Measurements from ENCODE around the gene PLAC8L1.

PLAC8L1 gene

GRCh38 chr5:146078566-146078965, 26.8 kb downstream of the PLAC8L1 start:
- DNase-seq: no peak

- no peak for DNase-seq
Observed at GRCh38 chr5:146076455-146076854, 28.9 kb downstream of the PLAC8L1 start.

- DNase-seq: no peak
Observed at GRCh38 chr5:146076028-146076427, 29.3 kb downstream of the PLAC8L1 start.

GRCh38 chr5:146073239-146073900, 32.0 kb downstream of the PLAC8L1 start:
- DNase-seq: no peak

GRCh38 chr5:146072595-146072994, 32.8 kb downstream of the PLAC8L1 start:
- no peak for DNase-seq

- no peak for DNase-seq
Observed at GRCh38 chr5:146071171-146071570, 34.2 kb downstream of the PLAC8L1 start.

- DNase-seq: no peak
Observed at GRCh38 chr5:146070746-146071145, 34.6 kb downstream of the PLAC8L1 start.

- no peak for DNase-seq
Observed at GRCh38 chr5:146069780-146070099, 35.6 kb downstream of the PLAC8L1 start.

GRCh38 chr5:146068977-146069779, 36.2 kb downstream of the PLAC8L1 start:
- DNase-seq: no peak

- DNase-seq: no peak
Observed at GRCh38 chr5:146068206-146068605, 37.2 kb downstream of the PLAC8L1 start.

GRCh38 chr5:146066968-146067367, 38.4 kb downstream of the PLAC8L1 start:
- no peak for DNase-seq

- no peak for DNase-seq
Observed at GRCh38 chr5:146060221-146060585, 45.2 kb downstream of the PLAC8L1 start.

GRCh38 chr5:146059460-146060220, 45.7 kb downstream of the PLAC8L1 start:
- no peak for DNase-seq

GRCh38 chr5:146055432-146055831, 49.9 kb downstream of the PLAC8L1 start:
- DNase-seq: no peak

GRCh38 chr5:146052780-146053179, 52.6 kb downstream of the PLAC8L1 start:
- no peak for DNase-seq

GRCh38 chr5:146051678-146052077, 53.7 kb downstream of the PLAC8L1 start:
- DNase-seq: no peak

GRCh38 chr5:146050086-146050485, 55.3 kb downstream of the PLAC8L1 start:
- DNase-seq: no peak

GRCh38 chr5:146049704-146050026, 55.7 kb downstream of the PLAC8L1 start:
- DNase-seq: no peak

GRCh38 chr5:146048994-146049703, 56.2 kb downstream of the PLAC8L1 start:
- no peak for DNase-seq

GRCh38 chr5:146047396-146047795, 58.0 kb downstream of the PLAC8L1 start:
- DNase-seq: no peak

- no peak for DNase-seq
Observed at GRCh38 chr5:146043722-146044121, 61.7 kb downstream of the PLAC8L1 start.

GRCh38 chr5:146042628-146043279, 62.6 kb downstream of the PLAC8L1 start:
- DNase-seq: no peak
